ENCODE measurements around the gene SNRNP25.
A peak's percentile ranks its signal among the peaks of the same experiment; 100 is the strongest.

The SNRNP25 gene

GRCh38 chr16:65745-66144 is 12.1 kb downstream of the SNRNP25 start (continued):
- TF ChIP-seq AEBP2 (tag by site-specific recombination; IDR thresholded peaks at IDR 0.05; ENCODE audit: borderline replicate concordance): no peak
- no peak for TF ChIP-seq EGR2 (tag by site-specific recombination; IDR thresholded peaks at IDR 0.05; ENCODE audit: low read depth)
- TF ChIP-seq ZNF560 (tag by site-specific recombination; IDR thresholded peaks at IDR 0.05; ENCODE audit: borderline replicate concordance): no peak
- TF ChIP-seq ZNF600 (tag by site-specific recombination; IDR thresholded peaks at IDR 0.05): peak; percentile 62; the same call in 1 of the 2 replicates
- no peak for TF ChIP-seq ZNF768 (tag by site-specific recombination; IDR thresholded peaks at IDR 0.05)
- TF ChIP-seq ZNF596 (tag by site-specific recombination; IDR thresholded peaks at IDR 0.05): no peak
- TF ChIP-seq ZBTB44 (tag by site-specific recombination; IDR thresholded peaks at IDR 0.05): no peak
- TF ChIP-seq KLF7 (tag by site-specific recombination; IDR thresholded peaks at IDR 0.05; ENCODE audit: borderline replicate concordance): no peak; the same call in 1 of the 2 replicates
- no peak for TF ChIP-seq ZNF302 (tag by site-specific recombination; IDR thresholded peaks at IDR 0.05; ENCODE audit: low read depth)
- TF ChIP-seq ZNF777 (tag by site-specific recombination; IDR thresholded peaks at IDR 0.05; ENCODE audit: borderline replicate concordance): no peak
- TF ChIP-seq ZNF843 (tag by site-specific recombination; IDR thresholded peaks at IDR 0.05): no peak
- TF ChIP-seq KLF9 (tag by site-specific recombination; IDR thresholded peaks at IDR 0.05; ENCODE audit: low read depth): no peak; the same call in 1 of the 2 replicates
- TF ChIP-seq ZNF513 (tag by site-specific recombination; IDR thresholded peaks at IDR 0.05): no peak
- no peak for TF ChIP-seq ZNF530 (tag by site-specific recombination; IDR thresholded peaks at IDR 0.05; ENCODE audit: low read depth)
- TF ChIP-seq ZNF133 (tag by site-specific recombination; IDR thresholded peaks at IDR 0.05): no peak
- peak; percentile 72; the same call in 1 of the 2 replicates for TF ChIP-seq ZFP37 (tag by site-specific recombination; IDR thresholded peaks at IDR 0.05)
- peak; percentile 87 for TF ChIP-seq HIC1 (tag by site-specific recombination; IDR thresholded peaks at IDR 0.05)
- TF ChIP-seq ZNF211 (tag by site-specific recombination; IDR thresholded peaks at IDR 0.05; ENCODE audit: low read depth): no peak
- no peak for TF ChIP-seq ZNF274 (IDR thresholded peaks at IDR 0.05; ENCODE audit: low read length)
- TF ChIP-seq ZNF274 (tag by site-specific recombination; IDR thresholded peaks at IDR 0.05; ENCODE audit: borderline replicate concordance): no peak
- TF ChIP-seq ZNF585B (tag by site-specific recombination; IDR thresholded peaks at IDR 0.05): no peak
- no peak for TF ChIP-seq TSHZ1 (tag by site-specific recombination; IDR thresholded peaks at IDR 0.05; ENCODE audit: borderline replicate concordance)
- no peak for TF ChIP-seq ZNF112 (tag by site-specific recombination; IDR thresholded peaks at IDR 0.05)
- no peak for TF ChIP-seq ZNF23 (tag by site-specific recombination; IDR thresholded peaks at IDR 0.05; ENCODE audit: borderline replicate concordance)
- TF ChIP-seq ZNF677 (tag by site-specific recombination; IDR thresholded peaks at IDR 0.05): no peak
- no peak for TF ChIP-seq ZNF416 (tag by site-specific recombination; IDR thresholded peaks at IDR 0.05)
- no peak for TF ChIP-seq KLF1 (tag by site-specific recombination; IDR thresholded peaks at IDR 0.05)
- no peak for TF ChIP-seq ZNF830 (tag by site-specific recombination; IDR thresholded peaks at IDR 0.05; ENCODE audit: low read depth)
- no peak for TF ChIP-seq ZNF658 (tag by site-specific recombination; IDR thresholded peaks at IDR 0.05)
- no peak for TF ChIP-seq IKZF3 (tag by site-specific recombination; IDR thresholded peaks at IDR 0.05)
- TF ChIP-seq ZNF76 (tag by site-specific recombination; IDR thresholded peaks at IDR 0.05; ENCODE audit: borderline replicate concordance, low read depth): no peak
- 0 out of 2 replicates have a peak, but pooled peaks have one; percentile 8 for TF ChIP-seq ZNF837 (tag by site-specific recombination; IDR thresholded peaks at IDR 0.05)
